NCI-H146 (cell line): ENCODE results near the gene IFT22.
"Not testable (repeated sequence)": the region's sequence is repeated elsewhere in the genome, so short reads cannot be mapped to it uniquely, and the experiment has no call there.

Source experiments
- DNase-seq: peaks from one replicate; lab custom pipeline; 2025; lab: John Stamatoyannopoulos, UW

IFT22 gene

GRCh38 chr7:101277155-101277554 lies 44.5 kb downstream of the IFT22 start:
- no peak for DNase-seq

- DNase-seq: no peak
Measured at GRCh38 chr7:101273206-101273605, 48.4 kb downstream of the IFT22 start.

- DNase-seq: no peak
Measured at GRCh38 chr7:101271021-101271420, 50.6 kb downstream of the IFT22 start.

- DNase-seq: no peak
Measured at GRCh38 chr7:101269664-101270063, 51.9 kb downstream of the IFT22 start.

- DNase-seq: no peak
Measured at GRCh38 chr7:101265622-101266516, 55.7 kb downstream of the IFT22 start.

- DNase-seq: not testable (repeated sequence)
Measured at GRCh38 chr7:101264102-101264706, 57.4 kb downstream of the IFT22 start.
